KMS-11 (cell line): Measurements from ENCODE around the gene RPTOR.

Source experiments
- H2AFZ ChIP-seq: fragments of 200-600 bp; sonication (generic); 2 replicates; pipeline ENCODE4 v1.6.1; 2016; ENCODE audit warnings: antibody characterized with exemption, mixed run types, low read depth
- H3K27ac ChIP-seq: fragments of 200-600 bp; sonication (generic); 2 replicates; pipeline ENCODE4 v1.6.1; 2016; ENCODE audit warnings: mild to moderate bottlenecking, mixed run types
- H3K27me3 ChIP-seq: fragments of 200-600 bp; sonication (generic); 2 replicates; pipeline ENCODE4 v1.6.1; 2017; ENCODE audit warnings: mild to moderate bottlenecking, low read depth, mixed run types, moderate library complexity; ENCODE audit not compliant: insufficient read depth
- H3K36me3 ChIP-seq: fragments of 200-600 bp; sonication (generic); 2 replicates; pipeline ENCODE4 v1.6.1; 2017; ENCODE audit warnings: mild to moderate bottlenecking, mixed run types; ENCODE audit not compliant: insufficient read depth
- H3K4me1 ChIP-seq: fragments of 200-600 bp; sonication (generic); 2 replicates; pipeline ENCODE4 v1.6.1; 2016; ENCODE audit warnings: mild to moderate bottlenecking, low read depth, mixed run types; ENCODE audit not compliant: poor library complexity, severe bottlenecking
- H3K4me2 ChIP-seq: fragments of 200-600 bp; sonication (generic); 2 replicates; pipeline ENCODE4 v1.7.0; 2016; ENCODE audit warnings: mild to moderate bottlenecking, mixed run types
- H3K4me3 ChIP-seq: fragments of 200-600 bp; sonication (generic); IDR thresholded peaks from 2 replicates; pipeline ENCODE4 v1.6.1; 2017; ENCODE audit warnings: low read depth, low read length, mixed read lengths; ENCODE audit not compliant: insufficient read depth
- H3K79me2 ChIP-seq: fragments of 200-600 bp; sonication (generic); 2 replicates; pipeline ENCODE4 v1.6.1; 2016; ENCODE audit warnings: low read depth, mixed run types; ENCODE audit not compliant: insufficient read depth
- H3K9ac ChIP-seq: fragments of 200-600 bp; sonication (generic); 2 replicates; pipeline ENCODE4 v1.6.1; 2016; ENCODE audit warnings: mild to moderate bottlenecking, mixed run types
- H4K20me1 ChIP-seq: fragments of 200-600 bp; sonication (generic); 2 replicates; pipeline ENCODE4 v1.6.1; 2016; ENCODE audit warnings: mild to moderate bottlenecking, mixed run types; ENCODE audit not compliant: insufficient read depth
- CTCF ChIP-seq: fragments of 200-600 bp; sonication (generic); conservative IDR thresholded peaks from 2 replicates; pipeline ENCODE4 v1.6.1; 2017; ENCODE audit warnings: low read depth, mild to moderate bottlenecking, antibody characterized with exemption, low read length, moderate library complexity, mixed read lengths

Gene RPTOR

GRCh38 chr17:80546267-80546666, 1.6 kb downstream of the RPTOR start:
- H4K20me1 ChIP-seq = no peaks in the 10 kb centered on the region
- H3K79me2 ChIP-seq = peaks cover 40% of the 10 kb centered on the region
- no peak for TF ChIP-seq CTCF
- no peak overlapping the region for H3K9ac ChIP-seq
- peaks cover 19% of the 10 kb centered on the region for H3K27me3 ChIP-seq
- H3K36me3 ChIP-seq = 0 out of 2 replicates have a peak, but pooled peaks cover 3% of the 10 kb centered on the region
- no peak overlapping the region for H3K27ac ChIP-seq
- H3K4me2 ChIP-seq = peak overlapping the region; percentile 56
- H3K4me1 ChIP-seq = peaks cover 17% of the 10 kb centered on the region
- no peak overlapping the region for H2AFZ ChIP-seq
- H3K4me3 ChIP-seq = no peak overlapping the region

GRCh38 chr17:80552523-80552922, 7.9 kb downstream of the RPTOR start:
- Histone ChIP-seq H3K4me3 (no peak overlapping the region), H3K27ac (no peak overlapping the region), H3K4me1 (no peaks in the 10 kb centered on the region), H3K4me2 (no peak overlapping the region), H4K20me1 (no peaks in the 10 kb centered on the region), H3K27me3 (no peaks in the 10 kb centered on the region), H3K9ac (no peak overlapping the region), H3K79me2 (peaks cover 24% of the 10 kb centered on the region; the same call in 1 of the 2 replicates), H2AFZ (no peak overlapping the region), H3K36me3 (no peaks in the 10 kb centered on the region)
- no peak for TF ChIP-seq CTCF

GRCh38 chr17:80555266-80555665, 10.6 kb downstream of the RPTOR start:
- Histone ChIP-seq H3K27ac (no peak overlapping the region), H4K20me1 (no peaks in the 10 kb centered on the region), H2AFZ (no peak overlapping the region), H3K36me3 (no peaks in the 10 kb centered on the region), H3K4me2 (no peak overlapping the region), H3K27me3 (no peaks in the 10 kb centered on the region), H3K9ac (no peak overlapping the region), H3K4me1 (no peaks in the 10 kb centered on the region), H3K4me3 (no peak overlapping the region), H3K79me2 (peaks cover 5% of the 10 kb centered on the region; the same call in 1 of the 2 replicates)
- TF ChIP-seq CTCF = no peak

- TF ChIP-seq CTCF = no peak
- H2AFZ ChIP-seq = no peak overlapping the region
- no peak overlapping the region for H3K4me2 ChIP-seq
- no peaks in the 10 kb centered on the region for H3K4me1 ChIP-seq
- H3K27me3 ChIP-seq = no peaks in the 10 kb centered on the region
- H3K9ac ChIP-seq = no peak overlapping the region
- H3K27ac ChIP-seq = no peak overlapping the region
- no peaks in the 10 kb centered on the region for H4K20me1 ChIP-seq
- no peaks in the 10 kb centered on the region for H3K79me2 ChIP-seq
- no peak overlapping the region for H3K4me3 ChIP-seq
- no peaks in the 10 kb centered on the region for H3K36me3 ChIP-seq
Measured at GRCh38 chr17:80558046-80558445, 13.4 kb downstream of the RPTOR start.
